HPDE6-E6E7 (cell line): ENCODE data around the gene CALD1.

Source experiments
- DNase-seq: peaks from one replicate; pipeline ENCODE4 v3.0.0; 2011; ENCODE audit warnings: missing footprints; ENCODE audit errors: extremely low spot score

CALD1 gene

GRCh38 chr7:134761266-134761665 is 18.2 kb upstream of the CALD1 start:
- no peak for DNase-seq

GRCh38 chr7:134763960-134764359 is 15.5 kb upstream of the CALD1 start:
- DNase-seq = no peak

GRCh38 chr7:134764365-134764764 is 15.1 kb upstream of the CALD1 start:
- no peak for DNase-seq

- DNase-seq = no peak
Observed at GRCh38 chr7:134766779-134767519, 12.5 kb upstream of the CALD1 start.

- no peak for DNase-seq
Observed at GRCh38 chr7:134767520-134768168, 11.8 kb upstream of the CALD1 start.

GRCh38 chr7:134768243-134768642 is 11.2 kb upstream of the CALD1 start:
- DNase-seq = no peak

GRCh38 chr7:134770676-134771075 is 8.8 kb upstream of the CALD1 start:
- DNase-seq = no peak

GRCh38 chr7:134771111-134771510 is 8.3 kb upstream of the CALD1 start:
- no peak for DNase-seq

GRCh38 chr7:134771889-134772288 is 7.5 kb upstream of the CALD1 start:
- no peak for DNase-seq

GRCh38 chr7:134772401-134772800 is 7.0 kb upstream of the CALD1 start:
- no peak for DNase-seq

GRCh38 chr7:134773164-134773563 is 6.3 kb upstream of the CALD1 start:
- no peak for DNase-seq

GRCh38 chr7:134774119-134774518 is 5.3 kb upstream of the CALD1 start:
- no peak for DNase-seq

- no peak for DNase-seq
Observed at GRCh38 chr7:134777470-134777869, 2.0 kb upstream of the CALD1 start.

GRCh38 chr7:134777908-134778580 is 1.4 kb upstream of the CALD1 start:
- no peak for DNase-seq

GRCh38 chr7:134779741-134780065 is 269 bp downstream of the CALD1 start:
- DNase-seq = no peak

GRCh38 chr7:134780166-134780828 is 863 bp downstream of the CALD1 start:
- no peak for DNase-seq

GRCh38 chr7:134781171-134781570 is 1.7 kb downstream of the CALD1 start:
- no peak for DNase-seq

- DNase-seq = no peak
Observed at GRCh38 chr7:134782121-134782623, 2.7 kb downstream of the CALD1 start.

- DNase-seq = no peak
Observed at GRCh38 chr7:134783294-134784069, 4.0 kb downstream of the CALD1 start.

- no peak for DNase-seq
Observed at GRCh38 chr7:134784251-134785049, 5.0 kb downstream of the CALD1 start.

GRCh38 chr7:134785842-134786241 is 6.4 kb downstream of the CALD1 start:
- DNase-seq = no peak
